HG02571 (cell line): ENCODE results near the gene PGLYRP1.

ENCODE experiments used
- ATAC-seq: cut with Tn5 transposase; IDR thresholded peaks from one replicate; pipeline ENCODE4 v1.9.1; 2021; ENCODE audit warnings: mild to moderate bottlenecking, moderate library complexity; ENCODE audit not compliant: unreplicated experiment

PGLYRP1 gene

GRCh38 chr19:46006411-46006810 lies 16.4 kb downstream of the PGLYRP1 start:
- no peak for ATAC-seq

DNA sequence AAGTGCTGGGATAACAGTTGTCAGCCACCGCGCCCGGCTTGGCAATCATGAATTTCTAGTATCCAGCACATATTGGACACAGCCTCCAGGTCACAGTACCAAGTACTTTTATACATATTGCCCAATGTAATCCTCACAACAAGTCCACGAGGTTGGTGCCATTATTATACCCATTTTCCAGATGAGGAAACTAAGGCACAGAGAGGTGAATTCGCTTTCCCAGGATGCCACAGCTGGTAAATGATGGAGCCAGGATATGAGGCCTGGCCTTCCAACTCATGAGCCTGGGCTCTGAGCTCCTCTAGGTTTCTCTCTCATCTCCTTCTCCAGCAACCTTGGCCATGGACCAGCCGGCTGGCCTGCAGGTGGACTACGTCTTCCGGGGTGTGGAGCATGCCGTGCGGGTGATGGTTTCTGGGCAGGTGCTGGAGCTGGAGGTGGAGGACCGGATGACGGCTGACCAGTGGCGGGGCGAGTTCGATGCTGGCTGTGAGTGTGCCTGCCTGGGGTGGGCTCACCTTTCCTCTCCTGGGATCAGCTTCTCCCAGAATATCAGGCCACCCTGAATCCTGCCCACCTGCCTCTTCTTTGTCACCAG lies 20.1 kb downstream of the PGLYRP1 start:
- no peak for ATAC-seq

GRCh38 chr19:46000491-46001246 lies 22.2 kb downstream of the PGLYRP1 start:
- no peak for ATAC-seq

- ATAC-seq: no peak
These were observed 23.2 kb downstream of the PGLYRP1 start for GRCh38 chr19:45999653-46000121.

GRCh38 chr19:45998834-45999233 lies 24.0 kb downstream of the PGLYRP1 start:
- ATAC-seq: no peak

DNA sequence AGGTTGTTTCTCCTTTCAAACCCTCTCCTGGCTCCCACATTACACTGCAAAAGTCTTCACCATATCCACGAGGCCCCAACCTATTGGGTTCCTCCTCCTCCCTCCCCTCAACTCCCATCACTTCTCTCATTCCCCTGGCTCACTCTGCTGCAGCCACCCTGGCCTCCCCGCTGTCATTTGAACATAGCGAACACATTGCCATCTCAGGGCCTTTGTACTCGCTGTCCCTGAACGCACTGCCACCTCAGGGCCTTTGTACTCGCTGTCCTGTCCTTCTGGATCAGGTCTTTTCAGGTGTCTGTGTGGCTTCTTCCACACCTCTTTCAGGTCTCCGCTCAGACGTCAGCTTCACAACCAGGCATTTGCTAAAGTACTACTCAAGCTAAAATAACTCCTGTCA lies 25.9 kb downstream of the PGLYRP1 start:
- ATAC-seq: no peak

DNA sequence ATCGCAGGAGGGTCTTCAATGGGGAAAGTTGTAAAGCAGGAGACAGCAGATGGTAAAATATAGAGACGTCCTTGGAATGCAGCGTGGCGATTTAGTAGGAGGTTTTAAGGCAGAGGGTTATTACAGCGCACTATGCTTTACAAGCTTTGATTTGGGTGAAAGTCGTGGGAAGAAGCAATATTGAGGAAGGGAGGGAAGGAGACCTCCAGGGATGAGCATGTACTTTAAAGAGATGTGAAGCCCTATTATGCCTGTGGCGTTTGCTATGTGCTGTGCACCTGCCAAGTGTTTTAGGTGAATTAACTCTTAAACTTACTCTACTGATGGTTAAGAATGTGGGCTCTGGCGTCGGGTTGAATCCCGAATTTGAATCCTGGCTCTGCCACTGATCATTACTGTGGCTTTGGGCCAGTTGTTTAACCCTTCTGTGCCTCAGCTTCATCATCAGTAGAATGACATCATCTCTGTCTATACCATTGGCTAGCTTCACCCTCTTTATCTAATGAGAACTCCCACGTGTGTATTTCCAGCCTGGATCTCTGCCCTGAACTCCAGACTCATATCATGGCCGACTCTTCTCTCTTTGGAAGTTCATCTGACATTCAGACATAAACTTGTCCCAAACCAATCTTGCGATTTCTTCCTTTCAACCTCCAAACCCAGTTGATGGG lies 27.0 kb downstream of the PGLYRP1 start:
- no peak for ATAC-seq

GRCh38 chr19:45994998-45995714 lies 27.7 kb downstream of the PGLYRP1 start, which contains the start of gene CCDC61:
Gene CCDC61, plus strand, starts transcription at chr19:45995467. Its CDS starts 7,552 bp downstream, at chr19:46003019.
- peak; percentile 94 for ATAC-seq

DNA sequence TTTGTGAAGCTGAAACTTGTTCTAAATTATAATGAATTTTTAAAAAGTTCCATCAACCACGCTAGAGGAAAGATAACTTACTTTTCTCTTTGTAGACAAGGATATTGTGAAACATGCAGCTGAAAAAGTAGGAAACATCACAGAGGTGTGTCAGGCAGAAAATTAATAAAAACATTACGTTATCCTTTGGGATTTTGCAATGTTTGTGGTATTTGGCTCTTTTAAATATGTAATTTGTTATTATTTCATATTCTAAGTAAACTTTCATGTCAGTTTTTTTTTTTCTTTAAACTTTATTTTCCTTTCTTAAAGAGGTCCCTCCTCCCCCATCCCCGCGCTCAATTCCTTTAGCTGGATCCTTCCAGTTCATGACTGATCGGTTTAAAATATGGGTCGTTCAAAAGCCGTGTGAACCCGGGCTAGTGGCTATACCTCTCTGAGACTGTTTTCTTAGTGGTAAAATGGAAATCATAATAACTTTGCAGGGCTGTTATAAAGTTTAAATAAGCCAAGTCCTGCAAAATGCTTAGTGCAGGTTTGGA lies 28.3 kb downstream of the PGLYRP1 start:
- peak; percentile 1 for ATAC-seq

GRCh38 chr19:45990113-45990728 lies 32.6 kb downstream of the PGLYRP1 start:
- ATAC-seq: no peak

- no peak for ATAC-seq
These were observed 37.5 kb downstream of the PGLYRP1 start for GRCh38 chr19:45985321-45985720.

- ATAC-seq: no peak
These were observed 41.5 kb downstream of the PGLYRP1 start for GRCh38 chr19:45981350-45981749.

DNA sequence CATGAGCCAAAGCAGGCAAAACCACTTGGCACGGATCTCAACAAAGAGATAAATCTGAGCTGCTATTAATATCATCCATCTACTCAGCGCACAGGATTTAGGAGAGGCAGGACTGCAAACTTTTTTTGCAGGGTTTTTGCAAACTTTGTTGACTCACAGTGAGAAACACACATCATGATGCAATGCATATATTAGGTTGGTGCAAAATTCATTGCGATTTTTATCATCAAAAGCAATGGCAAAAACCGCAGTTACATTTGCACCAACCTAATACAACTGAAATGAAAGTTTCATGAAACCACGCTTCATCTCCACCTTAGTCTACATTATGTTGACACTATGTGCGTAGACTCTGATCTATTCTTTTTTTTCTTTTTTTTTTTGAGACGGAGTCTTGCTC lies 44.7 kb downstream of the PGLYRP1 start:
- no peak for ATAC-seq

DNA sequence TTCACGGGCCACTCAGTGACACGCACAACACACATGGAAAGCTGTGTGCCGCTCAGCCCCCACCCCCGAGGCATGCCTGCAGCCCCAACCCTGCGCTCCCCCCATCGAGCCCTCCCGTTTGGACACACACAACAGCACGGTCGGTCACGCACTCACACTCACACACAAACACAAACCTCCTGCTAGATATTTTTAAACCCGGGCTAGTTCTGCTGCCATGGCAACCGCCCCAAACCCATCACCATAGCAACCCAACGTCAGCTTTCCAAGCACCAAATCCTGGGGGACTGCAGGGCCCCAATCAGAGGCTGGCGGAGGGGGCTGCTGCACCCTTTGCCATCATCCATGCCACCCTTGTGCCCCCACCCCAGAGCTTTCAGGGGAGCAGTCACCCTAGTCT lies 46.7 kb downstream of the PGLYRP1 start:
- no peak for ATAC-seq

DNA sequence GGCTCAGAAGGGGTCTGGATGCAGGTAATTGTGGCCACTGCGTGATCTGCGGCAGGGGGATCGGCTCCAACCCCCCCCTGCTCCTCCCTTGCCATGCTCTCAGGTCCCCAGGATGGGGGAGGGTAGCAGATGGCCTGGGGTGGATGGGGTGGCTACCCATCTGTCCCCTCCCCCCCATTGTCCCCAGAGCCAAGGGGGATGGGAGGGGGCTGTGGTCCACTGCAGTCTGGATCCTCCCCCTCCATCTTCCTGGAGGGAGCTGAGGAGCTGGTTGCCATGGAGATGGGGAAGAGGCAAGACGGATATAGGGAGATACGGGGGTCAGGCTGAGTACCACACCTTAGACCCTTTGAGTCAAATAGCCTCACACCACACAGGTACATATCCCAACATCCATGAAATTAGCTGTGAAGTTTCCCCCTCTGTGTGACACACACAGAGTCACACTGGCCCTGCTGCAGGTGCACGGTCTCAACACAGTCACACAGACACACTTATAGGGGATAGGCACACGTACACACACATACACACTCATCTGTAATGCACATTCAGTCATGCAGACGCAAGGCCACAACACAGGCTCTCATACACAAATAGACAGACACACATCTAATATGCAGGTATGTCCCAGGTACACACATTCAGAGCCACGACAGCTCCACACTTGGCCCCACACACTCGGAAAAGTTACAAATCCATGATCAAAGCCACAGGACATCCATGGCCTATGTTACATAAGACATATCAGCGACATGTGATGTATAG lies 47.4 kb downstream of the PGLYRP1 start:
- ATAC-seq: no peak

DNA sequence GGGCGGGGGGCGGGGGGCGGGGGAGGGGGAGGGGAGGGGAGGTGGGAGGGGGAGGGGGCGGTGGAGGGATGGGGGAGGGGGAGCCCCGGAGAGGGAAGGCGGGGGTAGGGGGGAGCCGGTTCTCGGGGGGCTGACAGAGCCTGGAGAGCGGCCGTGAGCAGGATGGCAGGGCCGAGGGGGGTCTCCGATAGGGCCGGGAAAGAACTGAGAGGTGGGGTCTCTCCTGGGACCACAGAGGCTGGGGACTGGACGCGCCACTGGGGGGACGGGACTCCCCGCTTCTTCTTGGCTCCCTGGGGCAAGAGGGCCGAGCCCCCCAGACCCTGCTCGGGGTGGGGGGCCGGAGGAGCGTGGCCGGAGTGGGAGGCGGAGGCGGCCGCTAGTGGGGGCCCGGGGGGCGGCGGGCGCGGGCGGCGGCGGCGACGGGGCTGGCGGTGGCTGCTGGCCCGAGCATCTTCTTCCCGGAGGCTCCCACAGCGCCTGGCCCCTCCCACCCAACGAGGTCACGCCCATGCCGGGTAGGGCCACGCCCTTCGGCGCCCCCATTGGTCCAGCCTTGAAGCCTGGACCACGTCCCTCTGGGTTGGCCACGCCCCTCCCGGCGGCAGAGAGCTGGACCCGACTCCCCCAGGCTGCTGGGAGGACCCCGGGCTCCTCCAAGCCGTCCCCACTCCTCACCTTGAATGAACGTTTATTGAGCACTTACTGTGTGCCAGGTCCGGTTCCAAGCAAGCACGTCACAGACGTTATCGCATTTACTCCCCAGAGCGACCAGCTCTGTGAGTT lies 49.1 kb downstream of the PGLYRP1 start, which contains the start of gene NOVA2:
NOVA2 (minus strand) TSS at position 313 of the 786 bp plus-strand sequence. CDS start 514 bp downstream, outside the sequence.
- no peak for ATAC-seq

DNA sequence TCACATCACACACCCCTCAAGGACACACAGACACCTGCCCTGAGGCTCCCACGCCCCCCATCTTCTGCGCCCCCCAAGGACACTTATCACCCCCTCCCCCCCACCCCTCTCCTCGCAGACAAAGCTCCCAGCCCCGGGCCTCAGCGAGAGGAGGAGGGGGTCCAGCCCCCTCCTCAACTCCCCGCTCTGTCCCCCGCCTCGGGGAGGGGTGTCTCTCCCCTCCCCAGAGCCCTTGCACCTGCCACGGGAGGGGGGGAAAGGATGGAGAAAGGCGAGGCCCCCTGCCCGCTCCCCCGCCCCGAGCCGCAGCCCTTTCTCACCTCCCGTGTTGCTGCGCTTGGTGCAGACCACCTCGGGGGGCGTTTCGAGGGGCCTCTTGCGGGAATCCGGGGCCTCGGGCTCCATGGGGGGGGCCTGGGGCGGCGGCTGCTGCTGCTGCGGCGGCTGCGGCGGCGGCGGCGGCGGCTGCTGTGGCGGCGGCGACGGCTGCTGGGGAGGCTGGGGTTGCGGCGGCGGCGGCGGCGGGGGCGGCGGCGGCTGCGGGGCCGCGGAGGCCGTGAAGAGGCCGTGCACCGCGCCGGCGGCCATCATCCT lies 49.8 kb downstream of the PGLYRP1 start:
- ATAC-seq: no peak
